Urothelium cell line (cell line): ENCODE data around the gene ZFP91.

Source experiments
- DNase-seq: peaks from one replicate; pipeline ENCODE4 v3.0.0; 2011; ENCODE audit warnings: low spot score, mixed read lengths
- FAIRE-seq: peaks from 2 replicates; lab custom pipeline; 2011; peaks lifted over from hg19 to GRCh38; lab: Jason Lieb, UNC

The ZFP91 gene

GRCh38 chr11:58626934-58627483, 48.1 kb downstream of the ZFP91 start:
- no peak for FAIRE-seq
- no peak for DNase-seq

GRCh38 chr11:58628446-58628845, 49.6 kb downstream of the ZFP91 start:
- DNase-seq (no peak), FAIRE-seq (no peak)

- no peak for FAIRE-seq
Measured at GRCh38 chr11:58629857-58630256, 51.0 kb downstream of the ZFP91 start.

GRCh38 chr11:58631378-58631777, 52.5 kb downstream of the ZFP91 start:
- FAIRE-seq (no peak), DNase-seq (no peak)

More at GRCh38 chr11:58629857-58630256, 51.0 kb downstream of the ZFP91 start:
- DNase-seq, result peak; percentile 19

- DNase-seq (no peak), FAIRE-seq (no peak)
Measured at GRCh38 chr11:58632510-58632909, 53.6 kb downstream of the ZFP91 start.

GRCh38 chr11:58636587-58636986, 57.7 kb downstream of the ZFP91 start:
- DNase-seq (no peak), FAIRE-seq (no peak)

- DNase-seq, result no peak
- FAIRE-seq, result no peak
Measured at GRCh38 chr11:58637371-58637770, 58.5 kb downstream of the ZFP91 start.

GRCh38 chr11:58639103-58639502, 60.2 kb downstream of the ZFP91 start:
- FAIRE-seq (no peak), DNase-seq (no peak)

- no peak for FAIRE-seq
- no peak for DNase-seq
Measured at GRCh38 chr11:58639669-58640068, 60.8 kb downstream of the ZFP91 start.

GRCh38 chr11:58640386-58641023, 61.6 kb downstream of the ZFP91 start:
- FAIRE-seq (no peak), DNase-seq (no peak)

GRCh38 chr11:58641341-58641740, 62.5 kb downstream of the ZFP91 start:
- FAIRE-seq, result no peak
- no peak for DNase-seq

- DNase-seq (no peak), FAIRE-seq (no peak)
Measured at GRCh38 chr11:58641803-58642581, 63.1 kb downstream of the ZFP91 start.

GRCh38 chr11:58645854-58646253, 67.0 kb downstream of the ZFP91 start:
- FAIRE-seq, result no peak
- no peak for DNase-seq

- DNase-seq (no peak), FAIRE-seq (no peak)
Measured at GRCh38 chr11:58647141-58647699, 68.4 kb downstream of the ZFP91 start.

- FAIRE-seq (no peak), DNase-seq (no peak)
Measured at GRCh38 chr11:58647866-58648265, 69.0 kb downstream of the ZFP91 start.

- FAIRE-seq, result no peak
Measured at GRCh38 chr11:58649623-58650022, 70.8 kb downstream of the ZFP91 start.

GRCh38 chr11:58650496-58650895, 71.6 kb downstream of the ZFP91 start:
- FAIRE-seq (no peak), DNase-seq (no peak)

More at GRCh38 chr11:58649623-58650022, 70.8 kb downstream of the ZFP91 start:
- no peak for DNase-seq

GRCh38 chr11:58652726-58653280, 73.9 kb downstream of the ZFP91 start:
- FAIRE-seq, result no peak

GRCh38 chr11:58654079-58654907, 75.4 kb downstream of the ZFP91 start:
- FAIRE-seq (no peak), DNase-seq (peak; percentile 84)

More at GRCh38 chr11:58652726-58653280, 73.9 kb downstream of the ZFP91 start:
- DNase-seq, result no peak

- no peak for FAIRE-seq
- no peak for DNase-seq
Measured at GRCh38 chr11:58654908-58655296, 76.0 kb downstream of the ZFP91 start.
